HG03139 (cell line): ENCODE data around the gene SYCN.
"Not testable (repeated sequence)": the region's sequence is repeated elsewhere in the genome, so short reads cannot be mapped to it uniquely, and the experiment has no call there.

ENCODE experiments used
- ATAC-seq: cut with Tn5 transposase; IDR thresholded peaks from one replicate; pipeline ENCODE4 v1.9.1; 2021; ENCODE audit not compliant: unreplicated experiment

The SYCN gene

GRCh38 chr19:39203372-39204341, at the start of gene SYCN:
TSS of gene SYCN (minus strand) at chr19:39204263. CDS start at chr19:39204254, 9 bp downstream.
- no peak for ATAC-seq

DNA sequence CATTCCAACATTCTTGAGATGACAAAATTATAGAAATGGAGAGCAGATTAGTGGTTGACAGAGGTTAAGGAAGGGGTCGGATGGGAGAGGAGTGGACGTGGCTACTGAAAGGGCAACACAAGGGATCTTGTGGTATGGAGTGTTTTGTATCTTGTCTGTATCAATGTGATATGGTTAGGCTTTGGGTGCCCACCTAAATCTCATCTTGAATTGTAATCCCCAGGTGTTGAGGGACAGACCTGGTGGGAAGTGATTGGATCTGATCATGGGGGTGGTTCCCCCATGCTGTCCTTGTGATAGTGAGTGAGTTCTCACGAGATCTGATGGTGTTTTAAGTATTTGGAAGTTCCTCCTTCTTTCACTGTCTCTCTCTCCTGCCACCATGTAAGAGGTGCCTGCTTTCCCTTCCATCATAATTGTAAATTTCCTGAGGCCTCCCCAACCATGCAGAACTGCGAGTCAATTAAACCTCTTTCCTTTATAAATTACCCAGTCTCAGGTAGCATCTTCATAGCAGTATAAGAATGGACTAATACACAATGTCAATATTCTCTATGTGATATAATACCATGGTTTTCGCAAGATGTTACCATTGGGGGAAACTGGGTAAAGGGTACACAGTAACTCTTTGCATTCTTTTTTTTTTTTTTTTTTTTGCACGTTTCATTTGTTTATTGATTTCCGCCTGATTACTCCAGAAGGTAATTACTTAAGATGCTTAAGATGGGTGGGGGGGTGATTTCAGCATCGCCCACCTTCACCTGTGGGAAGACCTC, 49.5 kb upstream of the SYCN start:
- ATAC-seq, result no peak

DNA sequence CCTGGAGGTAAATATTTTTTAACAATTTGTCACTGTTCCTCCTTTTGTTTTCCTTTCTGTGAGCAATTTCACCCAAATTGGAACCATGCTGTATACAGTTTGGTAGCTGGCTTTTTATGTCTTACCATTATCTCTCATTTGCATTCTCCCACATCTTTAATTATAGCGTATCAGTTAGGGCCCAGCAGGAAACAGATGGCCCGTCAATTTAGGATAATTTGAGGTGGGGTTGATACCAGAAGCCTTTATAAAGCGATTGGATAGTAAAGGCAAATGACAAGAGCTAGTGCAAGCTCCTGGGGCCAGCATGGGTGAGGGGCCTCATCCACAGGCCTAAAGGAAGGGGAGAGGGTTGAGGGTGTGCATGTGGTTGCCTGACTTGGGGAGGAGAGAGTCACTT, 48.4 kb upstream of the SYCN start:
- ATAC-seq, result no peak

DNA sequence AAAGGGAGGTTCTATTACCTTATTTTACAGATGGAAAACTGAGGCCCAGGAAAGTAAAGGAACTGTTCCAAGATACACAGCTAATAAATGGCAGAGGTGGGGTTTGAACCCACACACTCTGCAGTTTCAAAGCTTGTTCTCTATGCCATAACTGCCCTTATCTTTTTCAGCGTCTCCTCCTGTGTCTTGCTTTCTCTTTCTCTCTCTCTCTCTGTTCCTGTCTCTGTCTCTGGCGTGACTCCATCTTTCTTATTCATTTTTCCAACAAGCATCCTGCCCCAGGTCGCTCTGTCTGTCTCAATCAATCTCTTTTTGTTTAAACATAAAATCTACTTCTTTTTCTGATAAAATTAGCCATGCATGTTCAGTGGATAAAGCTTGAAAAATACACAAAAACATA, 47.8 kb upstream of the SYCN start:
- ATAC-seq, result no peak

- no peak for ATAC-seq
These were observed 47.0 kb upstream of the SYCN start for GRCh38 chr19:39251081-39251480.

DNA sequence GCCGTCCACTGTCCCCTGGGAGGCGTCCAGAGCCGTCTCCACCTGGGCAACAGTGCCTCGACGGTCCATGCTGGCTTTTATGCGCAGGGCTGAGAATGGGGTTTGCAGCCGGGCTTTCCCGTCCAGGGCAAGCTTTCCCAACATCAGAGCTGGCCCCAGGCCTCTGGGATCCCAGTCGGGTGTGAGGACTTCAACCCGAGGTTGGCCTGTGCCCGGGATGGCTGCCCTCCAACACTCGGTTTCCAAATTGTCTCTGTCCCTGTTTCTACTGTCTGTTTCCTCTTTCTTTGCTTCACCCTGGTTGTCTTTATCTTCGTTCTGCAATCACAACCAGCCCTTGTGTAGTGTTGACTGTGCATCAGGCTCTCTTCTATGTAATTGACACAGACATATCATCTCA, 44.7 kb upstream of the SYCN start, which contains the start of gene IFNL4:
IFNL4 (minus strand) TSS at position 51 of the 400 bp plus-strand sequence.
- ATAC-seq, result no peak

- ATAC-seq, result no peak
These were observed 43.9 kb upstream of the SYCN start for GRCh38 chr19:39247701-39248664.

DNA sequence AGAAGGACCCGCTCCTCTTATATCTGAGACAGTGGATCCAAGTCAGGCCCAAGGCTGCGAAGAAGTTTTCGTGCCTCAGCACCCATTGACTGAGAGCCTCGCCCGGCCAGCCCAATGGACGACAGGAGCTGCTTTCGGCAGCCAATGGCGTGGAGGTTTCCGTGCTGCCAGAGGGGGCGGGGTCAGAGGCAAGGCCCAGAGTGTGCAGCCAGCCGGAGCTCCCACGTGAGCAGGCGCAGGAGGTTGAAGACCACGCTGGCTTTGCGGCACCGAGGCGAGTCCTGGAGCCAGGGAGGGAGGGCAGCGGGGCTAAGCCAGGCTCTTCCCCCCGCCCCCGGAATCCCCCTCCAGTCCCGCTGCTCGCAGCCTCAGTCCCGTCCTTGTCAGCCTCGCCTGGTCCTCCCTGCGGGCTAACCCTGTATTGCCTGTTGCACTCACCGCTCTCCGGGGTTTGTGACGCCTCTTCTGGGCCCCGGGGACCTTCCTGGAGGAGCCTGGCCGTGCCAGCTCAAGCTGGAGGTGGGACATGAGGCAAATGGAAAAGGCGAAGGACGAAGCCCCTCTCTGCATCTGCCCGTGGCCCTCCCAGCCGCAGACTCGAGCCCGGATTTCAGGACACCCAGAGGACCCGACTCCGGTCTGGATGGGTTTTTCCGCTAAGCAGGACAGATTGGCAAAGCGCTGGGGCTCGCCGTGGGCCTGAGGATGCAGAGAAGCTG, 43.0 kb upstream of the SYCN start:
- no peak for ATAC-seq

- ATAC-seq, result not testable (repeated sequence)
These were observed 41.1 kb upstream of the SYCN start for GRCh38 chr19:39245166-39245565.

- not testable (repeated sequence) for ATAC-seq
These were observed 40.5 kb upstream of the SYCN start, which contains the start of gene IFNL3 for GRCh38 chr19:39244410-39245100. TSS of gene IFNL3 (minus strand) at chr19:39245006. CDS start at chr19:39244967, 39 bp downstream.

DNA sequence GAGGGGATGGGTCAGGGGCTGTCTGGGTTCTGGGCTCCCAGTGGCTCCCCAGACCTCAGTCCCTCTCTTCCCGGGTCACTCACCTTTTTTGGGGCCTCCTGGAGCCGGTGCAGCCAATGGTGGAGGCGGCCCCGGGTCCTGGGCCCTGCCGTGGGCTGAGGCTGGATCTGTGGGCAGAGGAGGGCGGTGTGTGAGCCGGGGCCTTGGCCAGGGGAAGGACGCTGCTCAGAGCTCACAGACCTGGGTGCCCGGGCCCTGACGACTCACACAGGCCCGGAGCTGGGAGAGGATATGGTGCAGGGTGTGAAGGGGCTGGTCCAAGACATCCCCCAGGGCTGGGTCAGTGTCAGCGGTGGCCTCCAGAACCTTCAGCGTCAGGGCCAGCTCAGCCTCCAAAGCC, 39.7 kb upstream of the SYCN start:
- not testable (repeated sequence) for ATAC-seq

GRCh38 chr19:39240421-39240820, 36.4 kb upstream of the SYCN start:
- ATAC-seq, result no peak

GRCh38 chr19:39238944-39239343, 34.9 kb upstream of the SYCN start:
- no peak for ATAC-seq

- no peak for ATAC-seq
These were observed 34.1 kb upstream of the SYCN start for GRCh38 chr19:39238209-39238608.

GRCh38 chr19:39237200-39238184, 33.4 kb upstream of the SYCN start:
- ATAC-seq, result peak; percentile 71

DNA sequence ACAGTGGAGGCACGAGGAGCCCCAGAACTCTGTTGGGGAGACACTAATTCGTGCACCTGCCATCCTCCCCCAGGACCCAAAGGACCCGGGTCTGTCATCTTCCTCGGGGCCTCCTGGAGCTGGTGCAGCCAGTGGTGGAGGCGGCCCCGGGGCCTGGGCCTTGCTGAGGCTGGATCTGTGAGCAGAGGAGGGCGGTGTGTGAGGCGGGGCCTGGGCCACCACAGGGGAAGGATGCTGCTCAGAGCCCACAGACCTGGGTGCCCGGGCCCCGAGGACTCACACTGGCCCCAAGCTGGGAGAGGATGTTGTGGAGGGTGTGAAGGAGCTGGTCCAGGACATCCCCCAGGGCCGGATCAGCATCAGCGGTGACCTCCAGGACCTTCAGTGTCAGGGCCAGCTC, 32.5 kb upstream of the SYCN start:
- no peak for ATAC-seq

DNA sequence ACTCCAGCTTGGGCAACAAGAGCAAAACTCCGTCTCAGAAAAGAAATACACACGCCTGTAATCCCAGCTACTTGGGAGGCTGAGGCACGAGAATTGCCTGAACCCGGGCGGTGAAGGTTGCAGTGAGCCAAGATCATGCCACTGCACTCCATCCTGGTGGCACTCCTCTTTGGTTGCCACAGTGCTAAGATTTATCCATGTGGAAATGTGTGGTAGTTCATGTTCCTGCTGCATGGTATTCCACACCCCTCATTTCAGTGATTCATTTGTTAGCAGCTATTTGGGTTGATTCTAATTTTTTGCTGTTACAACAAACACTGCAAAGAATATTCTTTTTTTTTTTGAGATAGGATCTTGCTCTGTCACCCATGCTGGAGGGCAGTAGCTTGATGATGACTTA, 28.6 kb upstream of the SYCN start:
- ATAC-seq, result no peak

DNA sequence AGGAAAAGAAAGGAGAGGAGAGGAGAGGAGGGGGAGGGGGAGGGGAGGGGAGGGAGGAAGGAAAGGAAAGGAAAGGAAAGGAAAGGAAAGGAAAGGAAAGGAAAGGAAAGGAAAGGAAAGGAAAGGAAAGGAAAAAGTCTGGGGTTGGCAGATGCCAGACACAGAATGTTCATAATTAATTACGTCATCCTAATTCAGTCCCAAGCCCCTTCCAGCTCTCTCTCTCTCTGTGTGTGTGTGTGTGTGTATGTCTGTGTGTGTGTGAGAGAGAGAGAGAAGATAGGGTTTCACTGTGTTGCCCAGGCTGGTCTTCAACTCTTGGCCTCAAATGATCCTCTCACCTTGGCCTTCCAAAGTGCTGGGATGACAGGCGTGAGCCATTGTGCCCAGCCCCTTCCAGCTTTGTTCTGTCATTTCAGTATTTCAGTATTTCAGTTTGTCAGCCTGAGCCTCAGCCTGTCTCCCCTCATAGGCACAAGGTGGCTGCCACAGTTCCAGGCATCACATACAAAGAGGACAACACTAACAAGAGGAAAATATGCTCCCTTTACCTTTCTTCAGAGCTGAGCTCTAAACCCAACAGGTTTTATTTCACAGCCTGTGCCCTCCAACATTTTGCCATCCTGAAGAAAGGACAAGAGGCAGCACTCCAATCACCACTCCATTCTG, 26.2 kb upstream of the SYCN start:
- no peak for ATAC-seq
